Stimulated activated CD8-positive, alpha-beta memory T cell treated with anti-CD3 and anti-CD28 coated beads, Interleukin-7, amount 100 ng/mL, for 48 hours (primary cell): ENCODE measurements around the gene TGFBR3.
A peak's percentile ranks its signal among the peaks of the same experiment; 100 is the strongest.

Experiments used
- DNase-seq, 2 donors: peaks; one replicate each; pipeline ENCODE4 v3.0.0-alpha.2; 2020; ENCODE audit warnings: low read depth in 1 of 2; ENCODE audit errors: extremely low read depth in 1 of 2

Gene TGFBR3

DNA sequence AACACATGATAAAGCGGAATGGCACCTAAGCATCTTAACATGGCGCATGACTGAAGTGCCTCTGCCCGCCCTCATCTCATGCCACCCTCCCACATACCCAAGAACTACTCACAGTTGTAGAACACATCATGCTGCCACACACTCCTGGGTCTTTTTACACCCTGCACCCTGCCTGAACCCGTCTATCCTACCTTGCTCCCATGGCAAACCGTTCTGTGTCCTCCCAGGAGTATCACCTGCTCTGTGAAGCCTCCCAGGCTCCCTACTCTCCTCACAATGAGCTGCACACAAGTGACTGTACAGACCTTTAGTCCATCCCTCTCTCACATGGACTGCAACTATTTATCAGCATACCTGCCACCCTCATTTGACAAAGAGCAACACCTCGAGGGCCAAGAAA, 144.0 kb downstream of the TGFBR3 start:
- no peak for DNase-seq

DNA sequence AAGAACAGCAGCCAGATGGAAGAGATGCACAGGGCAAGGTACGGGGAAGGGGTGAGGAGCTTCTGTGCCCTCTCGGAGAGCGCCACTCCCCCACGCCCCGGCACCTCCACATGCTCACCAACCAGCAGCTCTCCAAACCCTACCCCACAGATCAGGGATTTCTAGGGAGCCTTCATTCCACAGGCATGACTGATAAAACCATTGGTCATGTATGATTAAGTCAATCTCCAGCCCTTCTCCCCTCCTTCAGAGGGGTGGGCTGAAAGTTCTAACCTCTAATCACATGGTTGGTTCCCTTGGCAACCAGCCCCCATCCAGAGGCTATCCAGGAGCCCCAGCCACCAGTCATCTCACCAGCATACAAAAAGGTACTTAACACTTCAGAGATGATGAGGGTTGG, 144.7 kb downstream of the TGFBR3 start:
- no peak for DNase-seq

GRCh38 chr1:91737650-91738049, 148.3 kb downstream of the TGFBR3 start:
- DNase-seq, result no peak

- DNase-seq, result no peak
Measured at GRCh38 chr1:91736715-91737615, 149.0 kb downstream of the TGFBR3 start.

GRCh38 chr1:91736146-91736714, 149.7 kb downstream of the TGFBR3 start:
- DNase-seq, result no peak

DNA sequence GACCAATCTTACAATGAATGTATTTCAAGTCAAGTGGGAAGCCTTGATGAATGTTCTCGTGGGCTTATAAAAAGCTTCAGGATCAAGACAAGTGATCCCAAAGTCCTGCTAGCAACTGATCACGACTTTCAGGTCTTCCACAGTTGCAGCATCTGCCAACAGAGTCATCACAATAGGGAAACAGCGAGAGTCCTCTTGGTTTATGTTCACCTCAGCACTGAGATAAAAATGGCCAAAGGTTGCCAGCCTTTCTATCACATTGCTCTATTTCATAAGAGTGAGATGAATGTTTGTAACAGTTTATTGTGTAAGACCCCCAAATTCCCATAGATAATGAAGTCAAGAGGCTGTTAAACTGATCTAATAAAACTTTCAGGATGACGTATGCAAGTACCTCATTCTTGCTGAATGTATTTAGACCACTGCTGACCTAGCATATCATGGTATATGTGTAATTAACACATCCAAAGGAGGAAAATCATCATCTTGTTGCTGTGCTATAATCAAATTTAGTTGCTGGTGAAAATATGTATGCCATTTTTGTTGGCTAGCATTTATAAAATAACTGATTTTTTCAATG, 150.6 kb downstream of the TGFBR3 start:
- no peak for DNase-seq

- DNase-seq, result no peak
Measured at GRCh38 chr1:91734761-91735160, 151.2 kb downstream of the TGFBR3 start.

DNA sequence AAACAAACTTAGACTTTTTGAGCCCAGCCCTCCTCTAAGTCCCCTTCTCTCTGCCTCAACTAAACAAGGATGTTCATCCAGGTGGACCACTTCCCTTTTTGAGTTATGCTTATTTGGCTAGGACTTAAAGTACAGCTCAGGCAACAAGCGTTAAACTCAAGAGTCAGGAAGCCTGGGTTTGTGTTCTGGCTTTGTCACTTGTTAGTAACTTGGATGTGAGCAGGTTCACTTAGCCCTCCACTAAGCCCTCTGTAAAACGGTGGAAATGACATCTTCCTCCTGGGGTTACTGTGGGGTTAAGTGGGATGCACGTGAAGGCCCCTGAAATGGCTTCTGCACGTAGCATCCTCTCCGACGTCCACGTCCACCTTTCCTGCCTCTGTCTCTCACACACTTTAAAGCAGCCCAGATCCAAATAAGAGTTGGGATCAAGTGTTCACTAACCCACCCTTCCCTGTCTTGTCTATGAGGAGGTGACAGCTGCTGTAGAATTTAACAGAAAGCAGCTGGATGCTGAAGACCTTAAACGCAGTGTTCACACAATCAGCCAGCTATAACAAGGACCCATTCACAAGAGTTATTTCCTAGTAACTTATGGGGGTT, 152.7 kb downstream of the TGFBR3 start:
- DNase-seq, result no peak

DNA sequence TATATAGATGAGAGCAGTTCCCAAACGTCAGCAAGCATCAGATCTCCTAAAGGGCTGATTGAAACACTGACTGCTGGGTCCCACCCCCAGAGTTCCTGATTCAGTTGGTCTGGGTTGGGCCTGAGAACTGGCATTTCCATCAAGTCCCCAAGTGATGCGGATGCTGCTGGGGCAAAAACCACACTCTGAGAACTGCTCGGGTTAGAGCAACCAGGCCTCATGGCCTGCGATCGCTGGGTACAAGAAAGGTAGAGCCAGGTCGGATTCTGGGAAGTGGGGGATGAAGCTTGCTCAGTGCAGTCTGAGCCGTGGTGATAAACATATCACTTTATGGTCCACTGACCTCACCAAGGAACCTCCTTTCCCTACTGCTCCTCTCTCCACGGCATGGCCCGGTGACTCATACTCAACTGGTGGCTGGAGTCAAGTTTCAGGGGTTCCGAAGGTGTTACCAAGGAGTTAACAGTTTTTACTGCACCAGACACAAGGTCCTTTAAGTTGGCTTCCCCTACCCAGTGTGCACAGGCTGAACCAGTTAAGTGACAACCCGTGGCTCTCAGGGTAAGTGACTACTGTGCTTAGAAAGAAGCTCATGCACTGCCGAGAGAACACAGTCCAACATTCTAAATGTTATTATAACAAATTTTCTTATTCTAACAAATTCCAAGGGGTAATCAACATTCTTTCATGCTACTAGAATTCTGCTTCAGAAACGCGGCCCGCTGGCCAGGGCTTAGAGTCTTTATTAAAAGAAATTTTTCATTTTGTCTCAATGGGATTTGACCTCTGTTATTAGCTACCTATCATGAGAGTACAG, 153.5 kb downstream of the TGFBR3 start:
- DNase-seq, result peak in 1 of 2 donors; percentile 46

GRCh38 chr1:91731815-91732214, 154.1 kb downstream of the TGFBR3 start:
- peak in 1 of 2 donors; percentile 68 for DNase-seq

- DNase-seq, result peak in 1 of 2 donors; percentile 35
Measured at GRCh38 chr1:91730801-91731732, 154.9 kb downstream of the TGFBR3 start.

DNA sequence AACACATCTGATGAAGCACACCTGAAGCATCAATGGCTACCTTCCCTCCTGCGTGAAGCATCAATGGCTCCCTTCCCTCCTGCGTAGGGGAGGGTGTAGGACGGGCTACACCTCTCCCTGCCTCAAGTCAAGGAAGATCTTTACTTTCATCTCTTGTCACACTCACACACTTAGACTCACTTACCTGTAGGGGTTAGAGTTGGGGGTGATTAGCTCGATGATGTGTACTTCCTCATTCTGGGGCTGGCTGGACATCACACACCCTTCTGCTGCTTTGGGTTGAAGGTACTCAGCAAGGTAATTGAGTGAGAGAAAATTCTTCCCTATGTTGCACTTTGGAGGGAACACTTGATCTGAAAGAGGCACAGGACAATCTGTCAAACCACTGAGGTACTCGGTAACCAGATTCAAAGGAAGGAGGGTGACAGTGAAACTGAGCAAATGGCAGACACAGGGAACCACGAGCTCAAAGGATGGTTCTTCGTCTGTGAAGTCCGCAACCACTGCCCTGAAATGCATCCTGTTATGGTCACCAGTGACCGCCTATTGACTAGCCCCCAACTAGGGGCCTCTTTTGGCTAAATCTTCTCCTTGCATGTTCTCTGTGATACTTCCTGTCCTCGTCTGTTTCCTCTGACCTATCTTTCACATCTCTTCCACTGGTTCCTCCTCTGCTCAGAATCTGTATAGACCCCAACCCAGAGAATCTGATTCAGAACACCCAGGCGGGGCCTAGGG, 156.2 kb downstream of the TGFBR3 start:
- no peak for DNase-seq

DNA sequence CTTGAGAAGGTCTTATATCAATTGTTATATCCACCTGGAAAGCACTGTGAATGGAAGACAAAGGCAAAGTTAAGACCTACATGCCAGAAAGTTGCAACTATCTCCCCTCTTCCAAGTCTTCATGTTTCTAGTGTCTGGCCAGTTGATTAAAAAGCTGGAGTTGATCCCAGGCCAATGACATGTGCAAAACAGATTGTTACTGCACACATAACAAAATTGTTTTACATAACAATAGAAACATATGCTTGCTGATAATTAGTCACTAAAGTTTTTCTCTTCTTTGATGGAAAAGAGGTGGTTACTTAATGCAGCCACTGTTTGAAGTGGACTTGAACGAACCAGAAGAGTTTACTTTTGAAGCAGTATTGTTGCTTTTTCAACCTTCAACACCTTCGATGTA, 158.2 kb downstream of the TGFBR3 start:
- DNase-seq, result no peak

DNA sequence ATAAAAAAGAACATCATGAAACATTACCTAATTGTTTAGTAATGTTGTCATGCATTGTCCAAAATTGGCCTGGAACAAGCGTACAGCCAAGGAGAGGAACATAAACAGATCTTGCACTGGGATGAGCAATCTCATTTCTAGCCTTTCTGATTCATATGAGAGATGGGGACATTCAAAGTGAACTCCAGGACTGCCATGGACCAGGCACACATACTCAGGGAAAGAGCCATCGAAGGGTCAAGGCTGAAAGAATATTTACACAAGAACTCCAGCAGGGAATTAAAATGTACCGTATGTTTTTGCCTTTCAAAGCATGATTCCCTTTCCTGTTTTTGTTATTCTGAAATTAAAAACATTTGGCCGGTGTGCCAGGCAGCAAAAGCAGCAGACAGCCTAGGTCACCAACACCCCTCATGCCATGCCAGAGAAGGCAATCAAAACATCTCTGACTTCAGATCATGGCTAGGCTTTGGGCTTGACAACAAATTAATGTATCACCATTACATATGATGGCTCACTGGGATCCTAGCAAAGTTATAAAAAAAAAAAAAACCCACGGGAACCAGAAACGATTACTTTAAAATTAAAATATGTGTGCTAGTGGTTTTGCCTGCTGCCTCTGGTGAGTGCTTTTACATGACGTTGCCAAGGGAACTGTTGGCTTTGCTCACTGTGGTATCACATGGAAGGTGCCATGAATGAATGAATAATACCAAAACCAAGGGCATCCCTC, 159.8 kb downstream of the TGFBR3 start:
- no peak for DNase-seq

DNA sequence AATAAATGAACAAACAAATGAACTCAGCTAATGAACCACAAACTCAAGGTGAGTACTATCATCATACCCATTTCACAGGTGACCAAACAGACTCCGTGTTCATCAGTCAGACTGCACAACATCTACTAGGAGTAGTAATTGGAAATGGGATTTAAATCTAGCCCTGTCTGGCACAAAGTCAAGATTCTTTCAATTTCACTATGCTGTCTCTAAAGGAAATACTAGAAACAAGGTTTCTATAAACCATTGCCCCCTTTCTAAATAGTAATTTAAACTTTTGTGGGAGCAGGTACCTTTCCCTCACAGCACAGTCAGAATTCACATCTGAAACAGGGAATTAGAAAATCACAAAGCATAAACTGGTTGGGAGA, 160.3 kb downstream of the TGFBR3 start:
- DNase-seq, result no peak

GRCh38 chr1:91724644-91725043, 161.3 kb downstream of the TGFBR3 start:
- DNase-seq, result no peak

DNA sequence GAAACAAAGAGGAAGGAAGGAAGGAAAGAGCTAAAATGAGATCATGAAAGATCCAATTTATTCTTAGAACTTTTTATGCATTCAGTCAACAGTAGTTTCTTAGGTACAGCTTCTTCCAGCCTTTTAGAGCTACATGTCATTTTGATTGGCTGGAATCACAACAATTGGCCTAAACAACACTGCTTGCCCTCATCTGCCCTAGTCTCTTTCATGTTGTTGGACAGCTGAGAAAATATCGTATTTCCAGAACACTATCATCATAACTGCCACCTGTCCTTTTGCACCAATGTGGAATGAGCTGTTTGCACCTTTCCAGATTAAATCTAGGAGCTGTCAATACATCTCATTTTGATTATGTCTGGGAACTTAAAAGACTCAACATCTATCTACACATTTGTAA, 161.7 kb downstream of the TGFBR3 start:
- DNase-seq, result no peak

- DNase-seq, result no peak
Measured at GRCh38 chr1:91720044-91720443, 165.9 kb downstream of the TGFBR3 start.
